Transverse colon (tissue), 4 donors: ENCODE measurements around the gene CCDC33. TPM values are rescaled to one million over a fixed set of nuclear protein-coding genes. Genes with fewer than 3 reads are reported as not detected.

ENCODE experiments used
- DNase-seq: peaks from one replicate; pipeline ENCODE4 v3.0.0-alpha.2; 2019
- H3K27ac ChIP-seq, 4 donors: fragments of 200-600 bp; sonication (generic); 2 replicates each; pipeline ENCODE4 v1.5.1; 2016 to 2018; ENCODE audit warnings: inconsistent platforms in 4 of 4
- H3K27me3 ChIP-seq: fragments of 200-600 bp; sonication (generic); 2 replicates; pipeline ENCODE4 v1.5.1; 2017; ENCODE audit warnings: inconsistent platforms
- H3K36me3 ChIP-seq, 4 donors: fragments of 200-600 bp; sonication (generic); 2 replicates each; pipeline ENCODE4 v1.5.1; 2017 to 2019; ENCODE audit warnings: inconsistent platforms in 4 of 4
- H3K4me1 ChIP-seq, 4 donors: fragments of 200-600 bp; sonication (generic); 2 replicates each; pipeline ENCODE4 v1.5.1; 2017 to 2020; ENCODE audit warnings: inconsistent platforms in 4 of 4
- H3K4me3 ChIP-seq, 4 donors: fragments of 200-600 bp; sonication (generic); 1 replicate in 1 of 4; 2 replicates in 3 of 4; pipeline versions ENCODE4 v1.5.1 to v1.6.1; 2017 to 2019; ENCODE audit warnings: inconsistent platforms in 4 of 4
- H3K9me3 ChIP-seq, 2 donors: fragments of 200-600 bp; sonication (generic); 2 replicates each; pipeline ENCODE4 v1.5.1; 2017 to 2019; ENCODE audit warnings: inconsistent platforms in 2 of 2
- CTCF ChIP-seq, 5 experiments: fragments of 200-600 bp in 3 of 5; fragments of 450-650 bp in 2 of 5; sonication (generic) in 3 of 5; IDR thresholded peaks; 1 replicate in 2 of 5; 2 replicates in 3 of 5; pipeline ENCODE4 v1.5.1; 2016 to 2017; ENCODE audit warnings: antibody characterized with exemption in 5 of 5, inconsistent platforms in 3 of 5, mild to moderate bottlenecking in 2 of 5, moderate library complexity in 1 of 5
- EP300 ChIP-seq: sonication (generic); formaldehyde crosslinking; IDR thresholded peaks from one replicate; pipeline ENCODE4 v1.6.1; 2017; ENCODE audit warnings: antibody characterized with exemption, low read depth
- POLR2A ChIP-seq: fragments of 450-650 bp; IDR thresholded peaks from one replicate; pipeline ENCODE4 v1.6.1; 2016; ENCODE audit warnings: antibody characterized with exemption, mild to moderate bottlenecking, moderate library complexity
- POLR2AphosphoS5 ChIP-seq, 3 donors: sonication (generic); formaldehyde crosslinking; IDR thresholded peaks; one replicate each; pipeline ENCODE4 v1.6.1; 2016; ENCODE audit warnings: antibody characterized with exemption in 3 of 3
- WGBS, 2 donors: methylation state at CpG; one replicate each; pipeline ENCODE4 v1.1.5; 2018; ENCODE audit warnings: low coverage in 1 of 2; 5-methylcytosine and 5-hydroxymethylcytosine counted together
- in situ Hi-C, 4 donors: fragments of 200-750 bp; cut with MboI; loops; one replicate each; pipeline versions ENCODE4 v1.15.0 to v1.15.1; 2017; ENCODE audit warnings: low sequenced_read_pairs in 3 of 4, low pct_ligation_motif_present in 1 of 4, low pct_unique_long_range_greater_than_20kb in 1 of 4
- intact Hi-C: fragments of 100-400 bp; cut with DNase I; formaldehyde crosslinking; loops from one replicate; pipeline ENCODE4 v1.15.1; 2023; ENCODE audit warnings: low total_unique reads
- total RNA-seq, 4 donors: library from RNA; depleted of rRNA; stranded (reverse); fragments of >200 nt; gene quantifications; one replicate each; pipeline ENCODE4 v1.1.0, GENCODE V29; 2016

Gene CCDC33
- total RNA-seq, 4 donors from 2014 or later, result 0.16 TPM; not detected in 3

- Histone ChIP-seq H3K4me3 (no peak overlapping the region), H3K4me1 (no peaks in the 10 kb centered on the region), H3K27me3 (peaks cover 47% of the 10 kb centered on the region), H3K27ac (no peak overlapping the region), H3K9me3 (no peaks in the 10 kb centered on the region), H3K36me3 (no peaks in the 10 kb centered on the region)
- intact Hi-C loops, result no loop called here
- no peak for DNase-seq
- in situ Hi-C loops, result loop anchor here in 2 of 4 donors (10.0 to 25.0 kb wide), 4 partner anchors 167 to 367 kb away; partner anchors contain the start of genes ISLR2 (in 1 of the 2) and LOXL1 (in 1 of the 2)
- 46% methylated on average over 6 of the region's 6 CpGs; no CpG with 5 or more reads in 1 of the 2 donors for WGBS, 2 donors
- TF ChIP-seq POLR2A, result no peak
- TF ChIP-seq EP300, result no peak
- no peak for TF ChIP-seq CTCF (IDR thresholded peaks at IDR 0.05)
- no peak for TF ChIP-seq POLR2AphosphoS5 (IDR thresholded peaks at IDR 0.05)
Measured at GRCh38 chr15:74303741-74304309, 67.7 kb downstream of the CCDC33 start.

DNA sequence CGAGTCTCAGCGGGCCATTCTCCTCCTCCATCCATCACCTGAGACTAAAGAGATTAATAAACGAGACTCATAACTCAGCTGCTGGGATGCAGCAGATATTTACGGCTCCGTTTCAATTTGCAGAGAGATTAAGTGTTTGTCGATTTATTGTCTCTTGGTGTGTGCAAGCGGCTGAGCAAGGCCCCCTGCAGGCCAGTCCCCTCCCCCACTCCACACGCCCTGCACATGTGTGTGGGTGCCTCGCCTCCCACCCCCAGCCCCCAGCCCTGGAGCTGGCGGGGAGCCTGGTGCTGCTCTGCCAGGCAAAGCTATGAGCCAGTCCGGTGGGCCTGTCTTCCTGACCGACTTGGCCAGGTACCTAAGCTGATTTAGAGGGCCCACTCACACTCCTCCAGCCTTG, 68.3 kb downstream of the CCDC33 start:
- no peak for DNase-seq
- Histone ChIP-seq H3K4me1 (no peaks in the 10 kb centered on the region), H3K27ac (no peak overlapping the region), H3K9me3 (no peaks in the 10 kb centered on the region), H3K27me3 (peaks cover 50% of the 10 kb centered on the region), H3K4me3 (no peak overlapping the region), H3K36me3 (no peaks in the 10 kb centered on the region)
- 30 to 51% methylated on average over 7 to 12 of the region's 12 CpGs for WGBS, 2 donors
- in situ Hi-C loops, result loop anchor here in 2 of 4 donors (10.0 to 25.0 kb wide), 4 partner anchors 167 to 367 kb away; partner anchors contain the start of genes ISLR2 (in 1 of the 2) and LOXL1 (in 1 of the 2)
- intact Hi-C loops, result no loop called here
- TF ChIP-seq CTCF (IDR thresholded peaks at IDR 0.05), result no peak
- no peak for TF ChIP-seq POLR2A
- no peak for TF ChIP-seq EP300
- no peak for TF ChIP-seq POLR2AphosphoS5 (IDR thresholded peaks at IDR 0.05)

DNA sequence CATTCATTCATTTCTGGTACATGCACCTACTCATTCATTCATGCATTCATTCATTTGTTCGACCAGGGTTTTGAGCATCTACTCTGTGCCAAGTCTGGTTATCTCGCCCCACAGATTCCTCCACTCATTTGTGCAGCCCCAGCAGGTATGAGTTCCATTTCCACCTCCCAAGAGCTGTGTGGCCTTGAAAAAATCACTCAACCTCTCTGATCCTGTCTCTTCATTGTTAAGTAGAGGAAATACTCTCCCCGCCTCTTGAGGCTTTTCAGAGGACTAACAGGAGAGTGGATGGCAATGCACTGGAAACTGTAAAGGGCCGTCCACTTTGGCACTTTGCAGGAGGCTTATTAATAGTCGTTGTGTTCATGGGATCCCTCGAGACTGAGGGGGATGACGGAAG, 69.6 kb downstream of the CCDC33 start:
- no peaks in the 10 kb centered on the region for H3K36me3 ChIP-seq
- no peaks in the 10 kb centered on the region for H3K9me3 ChIP-seq
- no peak for TF ChIP-seq EP300
- TF ChIP-seq CTCF (IDR thresholded peaks at IDR 0.05), result no peak
- H3K4me3 ChIP-seq, result no peak overlapping the region
- intact Hi-C loops (no loop called here), in situ Hi-C loops (loop anchor here (5.0 to 25.0 kb wide), 6 partner anchors 168 to 368 kb away; partner anchors contain the start of genes ISLR2 (in 1 of the 4) and LOXL1 (in 1 of the 4))
- H3K27me3 ChIP-seq, result peaks cover 50% of the 10 kb centered on the region
- no peaks in the 10 kb centered on the region for H3K4me1 ChIP-seq
- no peak overlapping the region for H3K27ac ChIP-seq
- DNase-seq, result no peak
- 79 to 90% methylated on average over 2 to 7 of the region's 7 CpGs for WGBS, 2 donors

- WGBS, 2 donors, result 39 to 50% methylated on average over 2 to 10 of the region's 10 CpGs
- intact Hi-C loops, result no loop called here
- Histone ChIP-seq H3K4me3 (no peak overlapping the region), H3K27ac (no peak overlapping the region), H3K9me3 (no peaks in the 10 kb centered on the region), H3K36me3 (no peaks in the 10 kb centered on the region), H3K4me1 (no peaks in the 10 kb centered on the region), H3K27me3 (peaks cover 50% of the 10 kb centered on the region)
- no peak for TF ChIP-seq CTCF (IDR thresholded peaks at IDR 0.05)
- TF ChIP-seq EP300, result no peak
- no peak for TF ChIP-seq POLR2A
- TF ChIP-seq POLR2AphosphoS5 (IDR thresholded peaks at IDR 0.05), result no peak
- DNase-seq, result no peak
- in situ Hi-C loops, result loop anchor here (5.0 to 25.0 kb wide), 6 partner anchors 169 to 369 kb away; partner anchors contain the start of genes ISLR2 (in 1 of the 4) and LOXL1 (in 1 of the 4)
Measured at GRCh38 chr15:74306781-74307217, 70.7 kb downstream of the CCDC33 start.
